Measurements from ENCODE around the gene SMARCA4.

Gene SMARCA4

GRCh38 chr19:11053817-11054195 lies 93.0 kb downstream of the SMARCA4 start:
- no peak overlapping the region for H2BK15ac ChIP-seq (replicated peaks; ENCODE audit: low read depth)
- no peaks in the 10 kb centered on the region for H3K27me3 ChIP-seq (ENCODE audit: insufficient read depth, low read length, poor library complexity)
- H3K9ac ChIP-seq (ENCODE audit: low read length) = no peak overlapping the region
- no peak overlapping the region for H4K8ac ChIP-seq (ENCODE audit: low read depth, low read length)
- no peak overlapping the region for H4K5ac ChIP-seq (ENCODE audit: low read length)
- DNase-seq = no peak
- no peaks in the 10 kb centered on the region for H3K4me1 ChIP-seq (ENCODE audit: control insufficient read depth, low read depth, low read length)
- H2BK120ac ChIP-seq (ENCODE audit: low read depth, low read length) = no peak overlapping the region
- H3K27ac ChIP-seq (ENCODE audit: low read depth, low read length) = no peak overlapping the region
- no peak overlapping the region for H3K23ac ChIP-seq (ENCODE audit: low read length)
- no peaks in the 10 kb centered on the region for H3K79me2 ChIP-seq (ENCODE audit: control insufficient read depth, insufficient read depth, low read length)
- WGBS (ENCODE audit: extremely low coverage, insufficient coverage, low lambda C conversion rate) = no CpG with 5 or more reads among the region's 4 CpGs
- peaks cover 12% of the 10 kb centered on the region for H3K36me3 ChIP-seq (ENCODE audit: control insufficient read depth, insufficient read depth, low read length)
- no peak overlapping the region for H2BK5ac ChIP-seq (ENCODE audit: low read length)
- H3K18ac ChIP-seq (ENCODE audit: low read length) = no peak overlapping the region
- H3K79me1 ChIP-seq (ENCODE audit: low read length) = no peaks in the 10 kb centered on the region
- H2AK5ac ChIP-seq (ENCODE audit: low read length) = no peak overlapping the region
- H3K4ac ChIP-seq (ENCODE audit: low read depth, low read length) = no peak overlapping the region
- no peak overlapping the region for H3K56ac ChIP-seq (ENCODE audit: low read length)
- H3K4me2 ChIP-seq (ENCODE audit: low read length) = no peak overlapping the region
- no peak overlapping the region for H3K4me3 ChIP-seq (ENCODE audit: low read length)

DNA sequence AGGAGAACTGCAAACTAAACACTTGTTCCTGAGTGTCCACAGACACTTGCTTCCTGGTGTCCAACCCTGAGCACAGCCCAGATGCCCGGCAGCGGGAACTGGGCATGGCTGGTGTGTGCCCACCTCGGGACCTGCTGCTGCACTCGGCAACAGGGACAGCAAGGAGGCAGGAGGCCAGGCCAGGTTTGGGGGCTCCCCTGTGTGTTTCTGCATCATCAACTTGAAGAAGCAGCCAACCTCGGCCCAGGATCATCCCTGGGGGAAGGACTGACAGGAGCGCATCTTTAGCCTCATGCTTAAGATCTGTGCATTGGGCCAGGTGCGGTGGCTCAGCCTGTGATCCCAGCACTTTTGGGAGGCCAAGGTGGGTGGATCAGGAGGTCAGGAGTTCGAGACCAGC lies 93.4 kb downstream of the SMARCA4 start:
- Histone ChIP-seq H2BK5ac (ENCODE audit: low read length) (no peak overlapping the region), H3K18ac (ENCODE audit: low read length) (no peak overlapping the region), H3K4me2 (ENCODE audit: low read length) (no peak overlapping the region), H3K4ac (ENCODE audit: low read depth, low read length) (no peak overlapping the region), H3K23ac (ENCODE audit: low read length) (no peak overlapping the region), H2BK15ac (replicated peaks; ENCODE audit: low read depth) (no peak overlapping the region), H3K27ac (ENCODE audit: low read depth, low read length) (no peak overlapping the region), H4K8ac (ENCODE audit: low read depth, low read length) (no peak overlapping the region), H3K79me2 (ENCODE audit: control insufficient read depth, insufficient read depth, low read length) (no peaks in the 10 kb centered on the region), H3K4me3 (ENCODE audit: low read length) (no peak overlapping the region), H3K4me1 (ENCODE audit: control insufficient read depth, low read depth, low read length) (no peaks in the 10 kb centered on the region), H3K56ac (ENCODE audit: low read length) (no peak overlapping the region), H2AK5ac (ENCODE audit: low read length) (no peak overlapping the region), H3K9ac (ENCODE audit: low read length) (no peak overlapping the region), H4K5ac (ENCODE audit: low read length) (no peak overlapping the region), H3K27me3 (ENCODE audit: insufficient read depth, low read length, poor library complexity) (no peaks in the 10 kb centered on the region), H2BK120ac (ENCODE audit: low read depth, low read length) (no peak overlapping the region), H3K79me1 (ENCODE audit: low read length) (no peaks in the 10 kb centered on the region), H3K36me3 (ENCODE audit: control insufficient read depth, insufficient read depth, low read length) (peaks cover 12% of the 10 kb centered on the region)
- no CpG with 5 or more reads among the region's 8 CpGs for WGBS (ENCODE audit: extremely low coverage, insufficient coverage, low lambda C conversion rate)
- DNase-seq = no peak

- H3K4ac ChIP-seq (ENCODE audit: low read depth, low read length) = no peak overlapping the region
- no peak overlapping the region for H2BK15ac ChIP-seq (replicated peaks; ENCODE audit: low read depth)
- DNase-seq = no peak
- H4K5ac ChIP-seq (ENCODE audit: low read length) = no peak overlapping the region
- H4K8ac ChIP-seq (ENCODE audit: low read depth, low read length) = no peak overlapping the region
- H3K27me3 ChIP-seq (ENCODE audit: insufficient read depth, low read length, poor library complexity) = no peaks in the 10 kb centered on the region
- no peaks in the 10 kb centered on the region for H3K4me1 ChIP-seq (ENCODE audit: control insufficient read depth, low read depth, low read length)
- no peak overlapping the region for H2AK5ac ChIP-seq (ENCODE audit: low read length)
- no peak overlapping the region for H3K4me2 ChIP-seq (ENCODE audit: low read length)
- H3K23ac ChIP-seq (ENCODE audit: low read length) = no peak overlapping the region
- no peak overlapping the region for H2BK5ac ChIP-seq (ENCODE audit: low read length)
- no peak overlapping the region for H3K9ac ChIP-seq (ENCODE audit: low read length)
- no peak overlapping the region for H2BK120ac ChIP-seq (ENCODE audit: low read depth, low read length)
- H3K4me3 ChIP-seq (ENCODE audit: low read length) = no peak overlapping the region
- no peaks in the 10 kb centered on the region for H3K79me1 ChIP-seq (ENCODE audit: low read length)
- H3K18ac ChIP-seq (ENCODE audit: low read length) = no peak overlapping the region
- peaks cover 13% of the 10 kb centered on the region for H3K36me3 ChIP-seq (ENCODE audit: control insufficient read depth, insufficient read depth, low read length)
- no peak overlapping the region for H3K56ac ChIP-seq (ENCODE audit: low read length)
- H3K79me2 ChIP-seq (ENCODE audit: control insufficient read depth, insufficient read depth, low read length) = no peaks in the 10 kb centered on the region
- no peak overlapping the region for H3K27ac ChIP-seq (ENCODE audit: low read depth, low read length)
- no CpG with 5 or more reads among the region's 8 CpGs for WGBS (ENCODE audit: extremely low coverage, insufficient coverage, low lambda C conversion rate)
Measured at GRCh38 chr19:11054628-11055027, 93.8 kb downstream of the SMARCA4 start.

- H2BK15ac ChIP-seq (replicated peaks; ENCODE audit: low read depth) = no peak overlapping the region
- H2BK120ac ChIP-seq (ENCODE audit: low read depth, low read length) = no peak overlapping the region
- no peak overlapping the region for H4K5ac ChIP-seq (ENCODE audit: low read length)
- H3K27ac ChIP-seq (ENCODE audit: low read depth, low read length) = no peak overlapping the region
- H3K4me1 ChIP-seq (ENCODE audit: control insufficient read depth, low read depth, low read length) = no peaks in the 10 kb centered on the region
- H3K4me2 ChIP-seq (ENCODE audit: low read length) = no peak overlapping the region
- H3K18ac ChIP-seq (ENCODE audit: low read length) = no peak overlapping the region
- no peak overlapping the region for H4K8ac ChIP-seq (ENCODE audit: low read depth, low read length)
- no CpG with 5 or more reads among the region's 34 CpGs for WGBS (ENCODE audit: extremely low coverage, insufficient coverage, low lambda C conversion rate)
- no peak overlapping the region for H3K4me3 ChIP-seq (ENCODE audit: low read length)
- no peak overlapping the region for H2BK5ac ChIP-seq (ENCODE audit: low read length)
- no peak overlapping the region for H3K9ac ChIP-seq (ENCODE audit: low read length)
- H3K36me3 ChIP-seq (ENCODE audit: control insufficient read depth, insufficient read depth, low read length) = peaks cover 26% of the 10 kb centered on the region
- H3K4ac ChIP-seq (ENCODE audit: low read depth, low read length) = no peak overlapping the region
- no peaks in the 10 kb centered on the region for H3K79me2 ChIP-seq (ENCODE audit: control insufficient read depth, insufficient read depth, low read length)
- no peaks in the 10 kb centered on the region for H3K79me1 ChIP-seq (ENCODE audit: low read length)
- H3K27me3 ChIP-seq (ENCODE audit: insufficient read depth, low read length, poor library complexity) = no peaks in the 10 kb centered on the region
- no peak overlapping the region for H3K23ac ChIP-seq (ENCODE audit: low read length)
- no peak overlapping the region for H2AK5ac ChIP-seq (ENCODE audit: low read length)
- no peak overlapping the region for H3K56ac ChIP-seq (ENCODE audit: low read length)
- DNase-seq = no peak
Measured at GRCh38 chr19:11058246-11059030, 97.6 kb downstream of the SMARCA4 start.

DNA sequence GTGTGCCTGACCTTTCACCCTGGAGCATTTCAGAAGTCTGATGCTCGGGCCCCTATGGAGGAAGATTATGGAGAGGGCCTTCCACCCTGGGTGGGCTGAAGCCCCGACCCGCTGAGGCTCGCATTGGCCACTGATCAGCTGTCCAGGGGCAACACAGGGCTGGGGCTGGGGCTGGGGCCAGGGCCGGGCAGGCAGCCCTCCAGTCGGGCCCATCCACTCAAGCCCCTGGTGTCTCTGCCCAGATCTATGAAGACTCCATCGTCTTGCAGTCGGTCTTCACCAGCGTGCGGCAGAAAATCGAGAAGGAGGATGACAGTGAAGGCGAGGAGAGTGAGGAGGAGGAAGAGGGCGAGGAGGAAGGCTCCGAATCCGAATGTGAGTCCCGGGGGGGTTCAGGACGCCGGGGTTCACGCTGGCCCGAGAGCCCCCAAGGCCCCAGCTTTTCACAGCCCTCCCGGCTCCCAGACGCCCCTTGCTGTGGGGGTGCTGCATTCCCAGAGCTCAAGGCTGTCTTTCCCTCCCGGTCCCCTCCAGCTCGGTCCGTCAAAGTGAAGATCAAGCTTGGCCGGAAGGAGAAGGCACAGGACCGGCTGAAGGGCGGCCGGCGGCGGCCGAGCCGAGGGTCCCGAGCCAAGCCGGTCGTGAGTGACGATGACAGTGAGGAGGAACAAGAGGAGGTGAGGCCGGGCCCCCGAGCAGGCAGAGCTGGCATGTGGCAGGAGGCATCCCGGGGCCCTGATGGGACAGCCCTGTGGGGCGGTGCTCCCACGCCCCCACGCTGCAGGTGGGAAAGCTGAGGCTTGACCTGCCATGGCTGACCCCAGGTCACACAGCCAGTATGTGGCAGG lies 98.9 kb downstream of the SMARCA4 start:
- no peaks in the 10 kb centered on the region for H3K4me1 ChIP-seq (ENCODE audit: control insufficient read depth, low read depth, low read length)
- no peak overlapping the region for H2BK120ac ChIP-seq (ENCODE audit: low read depth, low read length)
- H2BK15ac ChIP-seq (replicated peaks; ENCODE audit: low read depth) = no peak overlapping the region
- no peak overlapping the region for H3K9ac ChIP-seq (ENCODE audit: low read length)
- H3K4me2 ChIP-seq (ENCODE audit: low read length) = no peak overlapping the region
- peaks cover 26% of the 10 kb centered on the region for H3K36me3 ChIP-seq (ENCODE audit: control insufficient read depth, insufficient read depth, low read length)
- no peak overlapping the region for H3K56ac ChIP-seq (ENCODE audit: low read length)
- DNase-seq = no peak
- H2AK5ac ChIP-seq (ENCODE audit: low read length) = no peak overlapping the region
- no peak overlapping the region for H3K4ac ChIP-seq (ENCODE audit: low read depth, low read length)
- no peak overlapping the region for H3K4me3 ChIP-seq (ENCODE audit: low read length)
- H2BK5ac ChIP-seq (ENCODE audit: low read length) = no peak overlapping the region
- no peak overlapping the region for H3K27ac ChIP-seq (ENCODE audit: low read depth, low read length)
- H3K27me3 ChIP-seq (ENCODE audit: insufficient read depth, low read length, poor library complexity) = no peaks in the 10 kb centered on the region
- H3K79me1 ChIP-seq (ENCODE audit: low read length) = no peaks in the 10 kb centered on the region
- WGBS (ENCODE audit: extremely low coverage, insufficient coverage, low lambda C conversion rate) = no CpG with 5 or more reads among the region's 43 CpGs
- no peak overlapping the region for H4K8ac ChIP-seq (ENCODE audit: low read depth, low read length)
- H3K18ac ChIP-seq (ENCODE audit: low read length) = no peak overlapping the region
- H3K23ac ChIP-seq (ENCODE audit: low read length) = no peak overlapping the region
- H3K79me2 ChIP-seq (ENCODE audit: control insufficient read depth, insufficient read depth, low read length) = no peaks in the 10 kb centered on the region
- H4K5ac ChIP-seq (ENCODE audit: low read length) = no peak overlapping the region
